DMS153 (cell line): ENCODE measurements around the gene TNFRSF1B.
"Not testable (repeated sequence)": the region's sequence is repeated elsewhere in the genome, so short reads cannot be mapped to it uniquely, and the experiment has no call there.

ENCODE experiments used
- DNase-seq: peaks from one replicate; lab custom pipeline; 2025; lab: John Stamatoyannopoulos, UW

The TNFRSF1B gene

GRCh38 chr1:12222700-12223099 lies 55.9 kb downstream of the TNFRSF1B start:
- not testable (repeated sequence) for DNase-seq

- DNase-seq = not testable (repeated sequence)
Observed at GRCh38 chr1:12224092-12224491, 57.3 kb downstream of the TNFRSF1B start.

GRCh38 chr1:12228979-12229378 lies 62.2 kb downstream of the TNFRSF1B start:
- DNase-seq = no peak

- no peak for DNase-seq
Observed at GRCh38 chr1:12229386-12229834, 62.6 kb downstream of the TNFRSF1B start.

- DNase-seq = peak; percentile 47
Observed at GRCh38 chr1:12229835-12230548, 63.2 kb downstream of the TNFRSF1B start, which contains the start of gene VPS13D. VPS13D (plus strand) TSS chr1:12230030; CDS start chr1:12234267, 4,237 bp downstream.

- DNase-seq = no peak
Observed at GRCh38 chr1:12230549-12231275, 63.9 kb downstream of the TNFRSF1B start.

GRCh38 chr1:12231276-12231595 lies 64.4 kb downstream of the TNFRSF1B start:
- DNase-seq = no peak

- no peak for DNase-seq
Observed at GRCh38 chr1:12232221-12232620, 65.4 kb downstream of the TNFRSF1B start.

- DNase-seq = no peak
Observed at GRCh38 chr1:12244078-12244477, 77.3 kb downstream of the TNFRSF1B start.

- no peak for DNase-seq
Observed at GRCh38 chr1:12244585-12244984, 77.8 kb downstream of the TNFRSF1B start.

GRCh38 chr1:12245116-12245515 lies 78.3 kb downstream of the TNFRSF1B start:
- no peak for DNase-seq

GRCh38 chr1:12245733-12246132 lies 78.9 kb downstream of the TNFRSF1B start:
- no peak for DNase-seq

GRCh38 chr1:12246584-12246983 lies 79.8 kb downstream of the TNFRSF1B start:
- DNase-seq = no peak

GRCh38 chr1:12249181-12249580 lies 82.4 kb downstream of the TNFRSF1B start:
- DNase-seq = no peak

GRCh38 chr1:12249748-12250147 lies 83.0 kb downstream of the TNFRSF1B start:
- no peak for DNase-seq

- no peak for DNase-seq
Observed at GRCh38 chr1:12251442-12251841, 84.7 kb downstream of the TNFRSF1B start.

GRCh38 chr1:12255913-12256312 lies 89.1 kb downstream of the TNFRSF1B start:
- DNase-seq = no peak

GRCh38 chr1:12258272-12258671 lies 91.5 kb downstream of the TNFRSF1B start:
- DNase-seq = no peak
